Measurements from ENCODE around the gene LRP5.
"Not testable (repeated sequence)": the region's sequence is repeated elsewhere in the genome, so short reads cannot be mapped to it uniquely, and the experiment has no call there.

The LRP5 gene

DNA sequence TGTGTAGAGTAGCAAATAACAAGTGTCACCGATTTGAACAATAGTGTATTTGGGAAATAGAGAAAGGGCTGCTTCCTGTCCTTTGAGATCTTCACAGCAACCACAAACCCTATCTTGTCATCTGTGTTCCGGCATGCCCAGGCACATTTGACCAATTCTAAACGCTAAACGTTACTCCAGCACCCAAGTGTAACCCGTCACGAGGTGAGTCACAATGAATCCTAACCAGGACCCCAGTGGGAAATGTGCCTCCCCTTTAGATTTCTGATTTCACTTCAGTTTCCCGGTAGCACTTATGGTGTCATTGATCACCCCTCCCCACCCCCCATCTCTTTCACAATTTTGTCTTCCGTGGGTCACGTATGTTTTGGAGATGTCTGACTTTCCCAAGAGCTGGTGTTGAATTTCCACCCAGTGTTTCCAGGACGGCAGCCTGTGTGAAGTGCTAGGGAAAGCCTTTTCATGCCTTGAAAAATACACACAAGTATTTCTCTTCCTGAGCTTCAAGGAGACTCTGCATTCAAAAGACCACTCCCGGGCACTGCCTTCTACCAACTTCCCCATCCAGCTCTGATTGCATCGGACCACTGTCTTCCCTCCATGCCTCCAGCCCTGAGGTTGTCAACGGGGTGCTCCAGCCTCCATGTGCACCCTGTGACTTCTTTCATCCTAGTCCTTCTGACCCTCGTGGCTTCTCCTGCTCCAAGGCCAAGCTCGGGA, 30.1 kb upstream of the LRP5 start:
- DNase-seq: no peak

DNA sequence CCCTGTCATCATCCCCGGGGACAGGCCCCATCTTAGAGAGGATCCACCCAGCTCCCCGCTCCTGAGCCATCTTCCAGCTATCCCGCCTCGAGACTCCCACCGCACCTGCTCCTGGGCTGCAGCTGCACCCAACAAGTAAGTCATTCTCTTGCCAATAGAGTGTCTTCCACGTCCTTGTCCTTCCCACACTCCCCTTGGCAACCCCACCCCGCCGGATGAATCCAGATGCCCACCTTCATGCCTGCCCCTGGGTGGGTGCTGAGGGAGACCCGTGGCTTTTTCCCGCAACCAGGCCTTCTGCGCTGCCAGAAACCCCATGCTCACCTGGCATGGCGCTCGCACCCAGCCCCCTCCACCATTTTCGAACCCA, 29.5 kb upstream of the LRP5 start:
- DNase-seq: no peak

- not testable (repeated sequence) for DNase-seq
Measured at GRCh38 chr11:68284588-68284987, 27.8 kb upstream of the LRP5 start.

DNA sequence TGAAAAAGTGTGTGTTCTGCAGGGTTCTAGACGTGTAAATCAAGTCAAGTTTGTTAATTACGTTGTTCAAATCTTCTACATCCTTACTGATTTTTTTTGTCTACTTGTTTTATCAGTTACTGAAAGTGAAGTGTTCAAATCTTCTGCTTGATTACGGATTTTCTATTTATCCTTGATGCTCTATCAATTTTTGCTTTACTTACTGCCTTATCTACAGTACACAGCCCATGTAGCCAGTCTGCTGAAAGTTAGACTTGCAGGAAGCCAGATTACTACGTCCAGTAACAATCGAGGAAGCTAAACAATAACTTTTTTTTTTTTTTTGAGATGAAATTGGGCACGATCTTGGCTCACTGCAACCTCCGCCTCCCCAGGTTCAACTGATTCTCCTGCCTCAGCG, 25.0 kb upstream of the LRP5 start:
- no peak for DNase-seq

- DNase-seq: no peak
Measured at GRCh38 chr11:68289456-68289855, 22.9 kb upstream of the LRP5 start.

DNA sequence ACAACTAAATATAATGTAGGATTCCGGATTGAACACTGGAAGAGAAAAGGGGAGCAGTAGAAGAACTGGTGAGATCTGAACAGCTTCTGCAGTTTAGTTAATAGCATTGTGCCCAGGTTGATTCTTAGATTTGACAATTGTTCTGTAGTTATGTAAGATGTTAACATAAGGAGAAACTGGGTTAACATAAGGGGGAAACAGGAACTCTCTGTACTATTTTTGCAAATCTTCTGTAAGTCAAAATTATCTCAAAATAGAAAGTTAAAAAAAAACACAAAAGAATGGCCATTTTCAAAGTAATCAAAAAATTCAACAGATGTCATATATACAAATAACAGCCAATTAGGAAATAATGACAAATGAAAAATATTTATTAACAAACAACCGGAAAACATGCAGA, 18.7 kb upstream of the LRP5 start:
- DNase-seq: no peak

GRCh38 chr11:68295271-68295670, 17.1 kb upstream of the LRP5 start:
- no peak for DNase-seq

- no peak for DNase-seq
Measured at GRCh38 chr11:68295940-68296339, 16.5 kb upstream of the LRP5 start.

- no peak for DNase-seq
Measured at GRCh38 chr11:68296344-68297051, 15.9 kb upstream of the LRP5 start.

GRCh38 chr11:68297052-68297378, 15.4 kb upstream of the LRP5 start:
- DNase-seq: no peak

GRCh38 chr11:68297494-68297811, 14.9 kb upstream of the LRP5 start:
- no peak for DNase-seq

DNA sequence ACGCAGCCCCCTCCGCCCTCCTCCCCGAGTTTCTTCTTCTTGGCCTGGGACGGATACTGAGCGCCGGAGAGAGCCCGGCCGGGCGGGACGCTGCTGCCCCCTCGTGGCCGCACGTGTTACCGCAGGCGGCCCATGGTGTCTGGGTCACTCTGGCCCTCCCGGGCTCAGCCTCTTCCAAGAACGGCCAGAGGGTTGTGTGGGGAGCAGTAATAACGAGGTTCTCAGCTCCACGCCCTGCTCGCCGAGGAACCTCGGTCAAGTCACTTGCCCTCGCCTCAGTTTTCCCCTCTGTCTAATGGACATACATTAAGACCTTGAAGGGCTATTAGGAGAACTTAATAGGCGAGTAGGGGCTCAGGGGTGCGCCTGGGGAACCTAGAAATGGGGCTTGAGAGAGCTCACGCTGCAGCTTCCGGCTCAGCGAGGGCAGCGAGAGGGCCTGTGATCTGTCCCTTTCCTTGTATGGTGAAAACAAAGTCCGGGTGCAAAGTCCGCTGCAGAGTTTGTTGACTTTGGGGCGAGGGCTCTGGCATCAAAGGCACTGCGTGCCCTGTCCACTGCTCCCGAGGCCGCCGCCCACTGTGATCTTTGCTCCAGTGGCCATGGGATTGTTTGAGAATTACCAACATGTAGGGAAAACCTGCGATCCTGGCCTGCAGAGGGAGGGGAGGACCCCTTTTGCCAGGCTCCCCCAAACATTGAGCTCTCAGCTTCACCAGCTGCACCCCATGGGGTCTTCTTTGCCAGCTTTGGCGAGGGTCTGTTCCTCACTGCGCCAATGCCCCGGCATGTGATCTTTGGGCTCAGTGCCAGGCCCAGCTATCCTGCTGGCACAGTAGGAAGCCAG, 14.4 kb upstream of the LRP5 start:
- DNase-seq: peak; percentile 61

GRCh38 chr11:68298659-68299516, 13.5 kb upstream of the LRP5 start:
- DNase-seq: no peak

- not testable (repeated sequence) for DNase-seq
Measured at GRCh38 chr11:68299517-68299879, 12.9 kb upstream of the LRP5 start.

DNA sequence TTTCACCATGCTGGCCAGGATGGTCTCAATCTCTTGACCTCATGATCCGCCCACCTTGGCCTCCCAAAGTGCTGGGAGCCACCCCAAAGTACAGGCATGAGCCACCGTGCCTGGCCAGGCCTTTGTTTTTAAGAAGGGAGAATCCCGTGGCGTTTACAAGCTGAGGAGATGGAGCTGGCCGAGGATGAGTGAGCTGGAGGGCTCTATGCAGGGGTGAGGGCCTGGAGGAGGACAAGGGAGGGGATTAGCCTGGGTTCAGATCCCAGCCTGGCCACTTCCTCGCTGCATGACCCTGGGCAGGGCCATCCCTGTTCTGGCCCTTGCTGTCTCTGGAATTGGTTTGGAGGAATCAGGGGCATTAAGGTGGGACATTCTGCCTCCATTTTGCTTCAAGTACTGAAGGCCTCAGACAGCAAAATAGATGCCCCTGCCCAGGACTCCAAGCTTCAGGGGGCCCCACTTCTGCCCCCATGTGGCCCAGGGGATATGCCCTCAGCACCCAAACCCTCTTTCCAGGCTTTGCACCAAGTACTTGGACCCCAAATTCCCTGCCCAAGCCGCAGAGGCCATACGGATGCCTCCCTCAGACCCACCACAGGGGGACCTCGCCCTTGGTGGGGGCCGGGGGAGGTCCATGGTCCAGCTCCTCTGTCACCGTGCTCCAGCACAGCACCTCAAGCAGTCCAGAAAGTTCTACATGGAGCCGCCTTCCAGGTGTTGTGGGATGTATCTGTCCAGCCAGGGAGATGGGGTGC, 12.1 kb upstream of the LRP5 start:
- DNase-seq: no peak

- DNase-seq: no peak
Measured at GRCh38 chr11:68302256-68302655, 10.1 kb upstream of the LRP5 start.

DNA sequence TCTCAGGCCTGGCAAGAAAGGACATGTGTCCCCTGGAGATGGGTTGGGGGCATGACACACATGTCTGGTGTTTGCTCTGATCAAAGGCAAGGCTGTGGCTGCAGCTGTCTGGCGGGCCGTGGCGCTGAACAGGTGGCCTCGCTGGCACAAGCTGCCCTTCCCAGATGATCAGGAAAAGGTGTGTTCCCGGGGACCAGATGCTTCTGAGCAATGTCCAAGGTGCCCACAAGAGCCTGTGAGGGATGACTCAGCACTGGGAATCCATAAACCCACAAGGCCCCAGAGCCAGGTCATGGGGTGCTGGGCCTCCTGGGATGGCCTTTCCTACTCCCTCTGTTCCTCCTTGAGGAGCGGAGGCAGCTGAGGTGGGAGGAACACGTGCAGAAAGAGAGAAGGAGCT, 9.7 kb upstream of the LRP5 start:
- DNase-seq: no peak

- DNase-seq: no peak
Measured at GRCh38 chr11:68303083-68303482, 9.3 kb upstream of the LRP5 start.

GRCh38 chr11:68303982-68304780, 8.2 kb upstream of the LRP5 start:
- DNase-seq: no peak

GRCh38 chr11:68306636-68307035, 5.8 kb upstream of the LRP5 start:
- no peak for DNase-seq

DNA sequence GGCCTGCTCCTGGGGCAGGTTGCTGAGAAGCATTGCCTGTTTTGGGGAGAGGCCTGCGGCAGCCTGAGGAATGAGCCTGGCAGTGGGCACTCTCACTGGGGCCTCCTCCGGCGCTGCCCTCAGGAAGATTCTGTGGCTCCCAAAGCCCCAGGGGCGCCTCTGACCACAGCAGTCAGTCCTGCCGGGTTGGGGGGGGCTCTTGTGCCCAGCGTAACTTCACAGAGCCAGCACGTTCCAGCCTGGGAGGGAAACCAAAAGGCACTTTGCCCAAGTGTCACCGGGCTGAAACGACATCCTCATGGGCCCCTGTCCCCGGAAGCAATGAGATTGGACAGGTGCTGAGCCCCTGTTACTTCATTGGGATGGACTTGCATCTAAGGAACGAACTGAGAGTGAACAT, 4.3 kb upstream of the LRP5 start:
- DNase-seq: no peak

All from fibroblast of upper back skin (primary cell).